ENCODE measurements around the gene CYB561D1.

GRCh38 chr1:109547463-109548320 is 53.8 kb downstream of the CYB561D1 start:
- TF ChIP-seq EZH2 (IDR thresholded peaks at IDR 0.05; ENCODE audit: low read length) = no peak
- TF ChIP-seq, protein P1, sequence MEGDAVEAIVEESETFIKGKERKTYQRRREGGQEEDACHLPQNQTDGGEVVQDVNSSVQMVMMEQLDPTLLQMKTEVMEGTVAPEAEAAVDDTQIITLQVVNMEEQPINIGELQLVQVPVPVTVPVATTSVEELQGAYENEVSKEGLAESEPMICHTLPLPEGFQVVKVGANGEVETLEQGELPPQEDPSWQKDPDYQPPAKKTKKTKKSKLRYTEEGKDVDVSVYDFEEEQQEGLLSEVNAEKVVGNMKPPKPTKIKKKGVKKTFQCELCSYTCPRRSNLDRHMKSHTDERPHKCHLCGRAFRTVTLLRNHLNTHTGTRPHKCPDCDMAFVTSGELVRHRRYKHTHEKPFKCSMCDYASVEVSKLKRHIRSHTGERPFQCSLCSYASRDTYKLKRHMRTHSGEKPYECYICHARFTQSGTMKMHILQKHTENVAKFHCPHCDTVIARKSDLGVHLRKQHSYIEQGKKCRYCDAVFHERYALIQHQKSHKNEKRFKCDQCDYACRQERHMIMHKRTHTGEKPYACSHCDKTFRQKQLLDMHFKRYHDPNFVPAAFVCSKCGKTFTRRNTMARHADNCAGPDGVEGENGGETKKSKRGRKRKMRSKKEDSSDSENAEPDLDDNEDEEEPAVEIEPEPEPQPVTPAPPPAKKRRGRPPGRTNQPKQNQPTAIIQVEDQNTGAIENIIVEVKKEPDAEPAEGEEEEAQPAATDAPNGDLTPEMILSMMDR (optimal IDR thresholded peaks at IDR 0.05 in 1 of 3, IDR thresholded peaks at IDR 0.05 in 1 of 3, conservative IDR thresholded peaks at IDR 0.05 in 1 of 3; ENCODE audit: extremely low read depth in 1 of 3, insufficient read depth in 2 of 3, low read length in 3 of 3) = no peak

All from keratinocyte (primary cell).